Cardiac septum (tissue), 1 donor: ENCODE measurements around the gene SCUBE1. TPM values are rescaled to one million over a fixed set of nuclear protein-coding genes. Genes with fewer than 3 reads are reported as not detected.

Experiments used
- DNase-seq: peaks from one replicate; pipeline ENCODE4 v3.0.0-alpha.2; 2020; ENCODE audit warnings: low spot score
- intact Hi-C: fragments of 100-400 bp; cut with DNase I; formaldehyde crosslinking; loops from one replicate; pipeline ENCODE4 v1.14.0; 2022
- total RNA-seq: library from RNA; stranded (reverse); fragmentation: NEBNext Ultra II Directional; extraction: Animal tissue kit (Norgen Biotek cat#: 25700); gene quantifications from one replicate; pipeline ENCODE4 v1.2.1, GENCODE V29; 2021
- donor health status: DM: no; HTN: no; CAD: no.

SCUBE1 gene
- total RNA-seq, 1 donor from 2014 or later: 1.1 TPM

GRCh38 chr22:43212434-43212952, 130.7 kb downstream of the SCUBE1 start:
- DNase-seq: no peak

DNA sequence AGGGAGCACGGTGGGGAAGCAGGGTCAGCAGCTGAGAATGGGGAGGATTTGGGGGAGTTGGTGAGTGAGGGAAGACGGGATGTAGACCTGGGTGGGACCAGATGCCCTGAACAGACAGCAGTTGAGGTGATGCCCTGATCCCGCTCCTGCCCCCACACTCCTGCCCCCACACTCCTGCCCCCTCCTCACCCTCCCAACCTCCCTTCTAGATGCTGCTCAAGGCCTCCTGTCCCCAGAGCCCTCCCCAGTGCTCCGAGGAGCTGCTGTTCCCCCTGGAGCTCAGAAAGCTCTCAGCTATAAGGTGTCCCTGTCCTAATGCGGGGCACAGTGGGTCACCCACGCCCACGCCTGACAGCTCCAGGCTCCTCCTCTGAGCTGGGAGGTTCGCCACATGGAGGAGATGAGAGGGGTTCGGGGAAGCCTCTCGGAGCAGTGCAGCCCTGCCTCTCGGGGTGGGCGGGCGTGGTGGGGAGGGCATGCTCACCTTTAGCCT, 131.2 kb downstream of the SCUBE1 start:
- intact Hi-C loops: no loop called here
- no peak for DNase-seq

More at GRCh38 chr22:43212434-43212952, 130.7 kb downstream of the SCUBE1 start:
- intact Hi-C loops: no loop called here

DNA sequence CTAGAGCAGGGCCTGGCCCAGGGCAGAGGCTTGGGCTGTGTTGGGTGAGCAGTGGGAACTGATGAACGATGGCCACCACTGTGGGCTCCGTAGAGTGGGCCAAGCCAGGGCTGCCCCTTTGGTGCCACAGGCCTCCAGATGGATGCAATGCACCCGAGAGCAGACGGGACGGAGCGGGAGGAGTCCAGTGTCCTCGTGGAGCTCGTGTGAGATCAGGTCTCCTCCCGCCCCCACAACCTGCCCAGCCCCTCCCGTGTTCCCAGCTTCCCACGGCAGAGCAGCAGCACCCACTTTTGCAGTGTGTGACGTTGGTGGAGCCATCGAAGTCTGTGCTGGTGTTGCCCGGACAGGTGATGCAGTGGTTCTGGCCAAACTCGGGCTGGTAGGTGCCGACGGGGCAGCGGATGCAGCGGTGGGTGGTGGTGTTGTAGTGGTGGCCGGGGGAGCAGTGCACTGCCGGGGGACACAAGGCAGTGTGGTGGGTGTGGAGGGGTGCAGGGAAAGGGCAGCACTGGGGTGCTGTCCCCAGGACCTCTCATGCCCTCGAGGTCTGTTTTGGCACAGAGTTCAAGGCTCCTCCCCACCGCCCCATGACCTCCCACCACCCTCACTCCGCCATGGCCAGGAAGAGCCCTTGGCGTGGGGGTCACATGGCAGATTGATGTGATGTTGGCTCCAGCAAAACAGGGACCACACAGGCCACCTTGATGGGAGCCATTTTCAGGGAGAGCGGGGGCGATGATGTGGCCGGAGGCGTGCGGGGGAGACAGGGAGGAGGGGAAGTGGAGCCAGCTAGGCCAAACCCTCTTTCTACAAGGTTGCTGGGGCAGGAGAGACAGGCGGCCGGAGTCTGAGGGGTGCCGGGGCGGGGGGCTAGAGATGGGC, 132.3 kb downstream of the SCUBE1 start:
- DNase-seq: no peak

GRCh38 chr22:43209971-43210370, 133.2 kb downstream of the SCUBE1 start:
- intact Hi-C loops: no loop called here
- no peak for DNase-seq

More for the DNA sequence above, 132.3 kb downstream of the SCUBE1 start:
- intact Hi-C loops: no loop called here

DNA sequence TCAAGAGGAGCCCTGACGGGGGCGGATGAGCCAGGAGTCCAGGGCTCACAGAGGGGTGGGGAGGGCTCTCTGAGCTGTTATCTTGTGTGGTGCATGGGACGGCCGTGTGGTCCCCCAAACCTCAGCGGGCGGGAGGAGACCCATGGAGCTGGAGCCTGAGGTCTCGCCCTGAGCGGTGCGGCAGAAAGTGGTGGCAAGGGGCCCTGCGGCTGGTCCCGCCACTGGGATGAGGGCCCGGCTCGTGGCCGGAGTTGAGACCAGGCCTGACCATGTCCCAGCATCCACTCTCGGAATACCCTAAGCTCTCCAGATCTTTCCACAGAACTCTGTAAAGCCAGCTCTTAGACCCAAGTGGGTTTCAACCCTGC, 133.7 kb downstream of the SCUBE1 start:
- no peak for DNase-seq

DNA sequence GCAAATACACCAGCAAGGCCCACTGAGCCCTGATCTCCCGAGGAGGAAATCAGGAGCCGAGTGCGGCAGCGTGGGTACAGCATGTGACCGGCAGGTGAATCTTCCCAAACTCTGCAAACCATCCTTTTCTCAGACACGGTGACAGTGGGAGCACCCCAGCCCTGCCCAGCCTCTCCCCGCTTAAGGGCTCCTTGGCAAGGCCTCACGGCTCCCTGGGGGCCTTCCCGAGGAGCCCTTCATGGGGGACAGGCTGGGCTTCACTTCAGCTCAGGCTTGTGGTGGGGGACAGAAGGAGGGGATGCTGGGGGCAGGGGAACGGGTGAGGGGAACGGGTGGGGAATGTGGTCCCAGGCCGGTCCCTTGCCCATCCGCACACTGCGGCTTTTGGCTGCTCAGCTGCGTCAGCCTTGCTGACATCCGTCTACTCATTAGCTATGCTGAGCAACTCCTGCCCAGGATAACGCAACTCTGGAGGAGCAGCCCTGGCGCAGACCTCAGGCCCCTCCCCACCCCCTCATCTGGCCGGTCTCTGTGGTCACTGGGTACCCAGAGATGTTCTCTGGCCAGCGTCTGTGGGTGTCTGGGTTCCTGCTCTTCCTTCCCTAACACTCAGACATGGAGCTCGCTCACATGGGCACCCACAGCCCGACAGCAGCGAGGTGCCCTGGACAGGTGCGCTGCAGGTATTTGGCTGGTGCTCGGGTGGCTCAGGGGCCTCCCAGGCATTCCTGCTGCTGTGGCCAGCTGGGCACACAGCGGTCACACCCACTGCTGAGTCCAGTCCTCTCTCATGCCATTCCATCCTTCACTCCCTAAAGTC, 134.3 kb downstream of the SCUBE1 start:
- DNase-seq: no peak
- intact Hi-C loops: no loop called here

More for the DNA sequence above, 133.7 kb downstream of the SCUBE1 start:
- intact Hi-C loops: no loop called here

GRCh38 chr22:43207849-43208702, 135.1 kb downstream of the SCUBE1 start:
- no peak for DNase-seq
- intact Hi-C loops: no loop called here

GRCh38 chr22:43207386-43207785, 135.8 kb downstream of the SCUBE1 start:
- intact Hi-C loops: no loop called here
- DNase-seq: no peak

- intact Hi-C loops: no loop called here
- no peak for DNase-seq
Observed at GRCh38 chr22:43206509-43207161, 136.5 kb downstream of the SCUBE1 start.

DNA sequence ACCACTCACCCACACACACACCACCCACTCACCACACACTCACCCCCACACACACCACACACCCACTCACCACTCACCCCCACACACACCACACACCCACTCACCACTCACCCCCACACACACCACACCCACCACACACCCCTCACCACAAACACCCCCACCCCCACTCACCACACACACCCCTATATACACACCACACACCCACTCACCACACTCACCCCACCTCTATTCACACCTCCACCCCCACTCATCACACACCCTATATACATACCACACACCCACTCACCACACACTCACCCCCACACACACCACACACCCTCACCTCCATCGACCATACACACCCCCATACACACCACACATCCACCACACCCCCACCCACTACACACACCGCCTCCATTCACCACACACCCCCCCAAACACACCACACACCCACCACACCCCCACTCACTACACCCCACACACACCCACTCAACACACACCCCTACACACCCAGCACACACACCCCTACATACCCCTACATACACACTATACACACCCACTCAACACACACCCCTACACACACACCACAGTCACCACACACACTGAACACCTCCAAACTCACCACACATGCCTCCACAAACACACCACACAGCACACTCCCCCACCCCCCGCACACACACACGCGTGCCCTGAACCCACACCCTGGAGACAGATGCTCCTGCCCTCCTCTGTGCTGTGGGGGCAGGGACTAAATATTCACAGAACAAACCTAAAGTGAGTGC, 137.2 kb downstream of the SCUBE1 start:
- no peak for DNase-seq
- intact Hi-C loops: no loop called here

GRCh38 chr22:43205261-43205691, 137.9 kb downstream of the SCUBE1 start:
- no peak for DNase-seq
- intact Hi-C loops: no loop called here

GRCh38 chr22:43203471-43203981, 139.6 kb downstream of the SCUBE1 start:
- DNase-seq: no peak
- intact Hi-C loops: no loop called here

GRCh38 chr22:43202756-43203410, 140.3 kb downstream of the SCUBE1 start:
- intact Hi-C loops: no loop called here
- no peak for DNase-seq

GRCh38 chr22:43202326-43202725, 140.8 kb downstream of the SCUBE1 start:
- intact Hi-C loops: no loop called here
- DNase-seq: no peak

GRCh38 chr22:43201486-43202219, 141.5 kb downstream of the SCUBE1 start:
- intact Hi-C loops: no loop called here
- DNase-seq: no peak

GRCh38 chr22:43200555-43200954, 142.6 kb downstream of the SCUBE1 start:
- no peak for DNase-seq
- intact Hi-C loops: no loop called here

- intact Hi-C loops: no loop called here
- no peak for DNase-seq
Observed at GRCh38 chr22:43200031-43200430, 143.1 kb downstream of the SCUBE1 start.
